ENCODE measurements around the gene PNPLA3.
A peak's percentile ranks its signal among the peaks of the same experiment; 100 is the strongest.

The PNPLA3 gene

DNA sequence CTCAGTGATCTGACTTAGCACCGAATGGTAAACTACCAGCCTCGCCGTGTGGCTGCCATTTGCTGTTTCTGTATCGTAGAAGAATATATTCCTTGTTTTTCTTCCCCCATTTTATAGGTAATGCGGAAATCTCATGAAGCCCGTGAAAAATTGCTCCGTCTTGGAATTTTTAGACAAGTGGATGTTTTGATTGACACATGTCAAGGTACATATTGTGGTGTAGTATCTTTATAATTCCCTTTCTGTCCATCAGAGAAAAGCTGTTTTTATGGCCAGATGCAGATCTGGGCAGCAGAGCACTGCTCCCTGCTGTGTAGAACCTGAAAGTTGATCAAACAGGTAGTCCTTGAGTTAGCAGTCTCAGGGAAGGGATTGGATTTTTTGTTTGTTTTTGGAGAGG, 45.0 kb downstream of the PNPLA3 start:
- DNase-seq (ENCODE audit: low read depth): no peak

DNA sequence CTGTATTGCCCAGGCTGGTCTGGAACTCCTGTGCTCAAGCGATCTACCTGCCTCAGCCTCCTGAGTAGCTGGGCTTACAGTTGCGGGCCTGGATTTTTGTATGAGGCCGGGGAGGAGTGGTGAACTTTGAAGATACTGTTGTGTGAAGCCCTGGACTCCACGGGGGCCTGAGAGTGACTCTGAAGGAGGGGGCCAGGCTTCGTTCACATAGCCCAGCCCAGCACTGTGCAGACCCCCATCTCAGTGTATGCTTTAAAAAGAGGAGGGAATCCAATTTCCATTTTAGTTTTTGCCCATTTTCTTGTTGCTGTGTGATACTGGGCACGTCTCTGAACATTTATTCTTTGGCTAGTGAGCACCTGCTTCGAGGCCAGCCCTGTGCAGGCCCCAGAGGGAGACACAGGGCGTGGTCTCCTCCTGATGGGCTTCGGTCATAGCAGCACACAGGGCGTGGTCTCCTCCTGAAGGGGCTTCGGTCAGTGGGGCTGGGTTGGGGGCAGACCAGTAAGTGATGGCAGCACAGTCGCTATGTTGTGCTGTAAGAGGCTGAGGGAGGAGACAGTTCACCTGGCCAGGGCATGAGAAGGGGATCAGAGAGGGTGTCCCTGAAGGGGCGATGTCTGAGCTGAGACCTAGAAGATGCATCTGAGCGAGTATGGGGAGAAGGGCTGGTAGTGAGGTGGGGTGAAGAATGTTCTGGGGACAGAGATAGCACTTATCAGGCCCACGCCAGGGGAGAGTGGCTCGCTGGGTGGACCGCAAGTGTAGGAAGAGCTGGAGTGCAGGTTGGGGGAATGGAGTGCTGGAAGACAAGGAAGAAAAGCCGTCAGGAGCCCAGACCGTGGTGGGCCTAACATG, 45.6 kb downstream of the PNPLA3 start:
- DNase-seq (ENCODE audit: low read depth): no peak

DNA sequence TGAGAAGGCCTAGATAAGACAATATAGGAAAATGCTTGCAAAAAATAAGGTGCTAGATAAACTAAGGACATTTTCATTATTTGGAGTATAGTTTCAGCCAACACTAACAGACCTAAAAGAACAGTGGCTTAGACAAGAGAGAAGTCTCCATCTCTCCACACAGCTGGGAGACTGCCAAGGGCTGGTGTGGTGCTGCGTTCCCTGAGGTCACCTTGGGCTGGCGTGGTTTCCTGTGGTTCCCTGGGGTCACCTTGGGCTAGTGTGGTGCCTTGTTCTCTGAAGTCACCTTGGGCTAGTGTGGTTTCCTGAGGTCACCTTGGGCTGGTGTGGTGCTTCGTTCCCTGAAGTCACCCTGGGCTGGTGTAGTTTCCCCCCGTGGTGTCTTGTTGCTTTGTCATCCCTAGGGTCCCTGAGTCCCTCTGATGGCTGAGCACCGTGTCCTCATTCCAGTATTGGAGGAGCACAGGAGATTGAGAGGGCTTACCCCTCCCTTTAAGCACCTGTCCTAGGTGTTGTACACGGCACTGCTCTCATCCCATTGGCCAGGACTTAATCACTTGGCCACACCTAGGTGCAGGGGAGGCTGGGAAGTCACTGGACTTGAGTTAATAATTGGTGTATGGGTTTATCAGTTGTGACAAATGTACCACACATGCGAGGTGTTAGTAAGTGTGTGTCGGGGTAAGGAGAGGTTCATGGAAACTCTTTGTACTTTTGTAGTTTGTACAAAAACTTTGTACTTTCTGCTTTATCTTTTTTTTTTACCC, 46.6 kb downstream of the PNPLA3 start:
- DNase-seq (ENCODE audit: low read depth): no peak

DNA sequence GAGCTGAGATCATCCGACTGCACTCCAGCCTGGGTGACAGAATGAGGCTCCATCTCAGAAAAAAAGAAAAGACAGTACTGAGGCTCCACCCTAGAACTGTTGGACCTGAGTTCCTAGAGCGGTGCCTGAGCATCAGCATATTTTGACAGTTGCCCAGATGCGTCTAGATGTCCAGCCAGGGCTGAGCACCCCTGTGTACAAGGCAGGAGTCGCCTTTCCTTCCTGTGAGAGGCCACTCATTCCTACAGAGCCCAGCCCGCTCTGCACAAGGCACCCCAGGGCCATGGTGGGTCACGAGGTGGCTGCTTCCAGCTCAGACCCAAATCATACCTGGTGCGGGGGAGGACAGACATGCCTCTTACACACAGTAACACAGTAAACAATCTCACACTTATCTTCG, 47.5 kb downstream of the PNPLA3 start:
- no peak for DNase-seq (ENCODE audit: low read depth)

DNA sequence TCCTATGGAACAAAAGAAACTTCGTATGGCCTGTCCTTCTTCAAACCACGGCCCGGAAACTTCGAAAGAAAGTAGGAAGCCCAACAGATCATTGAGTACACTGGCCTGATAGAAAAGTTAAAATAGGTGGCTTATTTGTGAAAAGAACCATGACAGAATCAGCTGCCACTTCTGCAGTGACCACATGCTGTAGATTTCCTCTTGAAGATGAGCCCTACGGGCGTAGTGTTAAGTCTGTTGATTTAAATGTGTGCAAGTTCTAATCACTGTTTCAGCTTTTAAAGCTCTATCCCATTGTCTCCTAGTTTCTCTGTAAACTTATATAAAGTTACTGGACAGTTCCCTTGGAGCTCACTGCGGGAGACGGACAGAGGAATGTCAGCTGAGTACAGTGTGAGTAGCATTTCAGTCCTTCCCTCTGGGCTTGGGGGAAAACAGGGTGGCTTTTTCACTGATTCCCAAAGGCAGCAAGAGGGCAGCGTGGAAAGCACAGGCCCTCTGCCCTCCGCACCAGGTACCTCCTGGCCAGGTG, 49.4 kb downstream of the PNPLA3 start:
- DNase-seq (ENCODE audit: low read depth): no peak

DNA sequence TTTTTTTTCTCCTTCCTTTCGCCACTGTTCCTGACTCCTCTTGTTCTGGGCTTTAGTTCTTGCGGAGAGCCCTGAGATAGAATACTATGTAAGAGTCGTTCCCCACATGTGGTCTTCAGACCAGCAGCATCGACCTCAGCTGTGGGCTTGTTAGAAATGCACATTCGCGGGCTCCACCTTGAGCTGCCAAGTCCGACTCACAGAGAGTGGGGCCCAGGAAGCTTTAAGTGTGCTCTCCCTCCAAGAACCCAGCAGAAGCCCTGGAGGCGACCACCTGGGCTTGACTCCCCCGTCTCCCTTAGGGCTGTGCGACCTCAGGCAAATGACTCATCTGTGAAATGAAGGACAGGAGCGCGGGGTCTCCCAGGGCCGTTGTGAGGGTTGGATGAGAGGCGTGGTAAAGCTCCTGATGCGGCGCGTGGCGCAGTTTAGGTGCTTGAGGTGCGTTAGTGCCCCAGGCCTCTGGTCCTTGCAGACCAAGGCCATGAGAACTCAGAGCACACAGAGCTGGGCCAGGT, 50.5 kb downstream of the PNPLA3 start:
- DNase-seq (ENCODE audit: low read depth): no peak

DNA sequence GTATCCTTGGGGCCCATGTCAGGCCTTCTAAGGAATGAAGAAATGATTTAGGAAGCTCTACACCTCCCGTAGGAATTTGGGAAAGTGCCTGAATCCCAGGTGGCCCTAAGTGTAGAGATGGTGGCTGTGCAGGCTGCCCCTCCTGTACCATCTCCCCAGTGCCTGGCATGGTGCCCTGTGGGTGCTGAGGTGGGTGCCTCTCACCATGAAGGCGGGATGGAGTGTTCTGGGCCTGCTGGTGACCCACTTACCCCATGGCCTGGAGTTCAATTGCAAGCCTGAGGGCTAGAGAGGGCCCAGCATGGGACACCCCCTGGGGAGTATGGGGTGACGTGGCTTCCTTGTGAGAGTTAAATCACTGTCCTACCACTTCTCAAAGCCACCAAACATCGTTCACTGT, 51.4 kb downstream of the PNPLA3 start:
- no peak for DNase-seq (ENCODE audit: low read depth)

DNA sequence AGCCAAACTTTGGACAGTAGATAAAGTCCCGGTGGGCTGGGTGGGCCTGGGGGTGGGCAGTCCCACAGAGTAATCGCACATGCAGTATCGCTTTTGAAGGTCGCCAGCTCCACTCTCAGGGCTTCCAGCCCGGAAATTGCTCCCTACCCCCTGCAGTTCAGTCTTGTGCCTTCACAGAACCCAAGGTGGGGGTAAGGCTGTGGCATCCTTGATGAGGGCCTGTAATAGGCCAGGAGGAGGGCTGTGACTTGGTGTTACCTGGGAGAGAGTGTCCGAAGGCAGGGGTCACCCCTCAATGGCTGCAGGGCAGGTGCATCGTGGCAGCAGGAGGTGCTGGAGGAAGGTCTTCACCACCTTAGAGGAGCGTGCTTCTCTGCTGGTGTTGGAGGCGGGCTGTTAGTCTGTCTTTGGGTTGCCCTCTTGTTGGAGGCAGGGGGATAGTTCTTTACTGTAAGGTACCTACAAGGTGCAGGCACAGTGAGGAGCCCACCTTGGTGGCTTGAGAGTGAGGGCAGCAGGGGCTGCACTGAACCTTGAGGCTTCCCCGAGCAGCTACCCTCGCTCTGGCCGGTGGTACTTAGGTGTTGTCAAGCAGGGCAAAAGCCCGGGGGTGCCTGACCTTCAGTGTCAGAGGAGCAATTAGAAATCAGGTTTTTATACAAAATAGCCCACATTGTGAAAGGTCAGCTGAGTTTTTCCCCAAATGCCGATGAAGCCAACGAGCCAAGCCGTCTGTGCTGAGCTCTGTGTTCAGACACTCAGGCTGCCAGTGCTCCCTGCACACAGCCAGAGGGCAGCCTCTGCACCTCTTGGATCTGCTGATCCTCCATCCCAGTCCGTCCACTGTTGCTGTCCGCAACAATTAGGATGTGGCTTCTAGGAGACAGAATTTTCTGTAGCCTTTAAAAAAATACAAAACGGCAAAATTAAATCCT, 53.5 kb downstream of the PNPLA3 start:
- no peak for DNase-seq (ENCODE audit: low read depth)

DNA sequence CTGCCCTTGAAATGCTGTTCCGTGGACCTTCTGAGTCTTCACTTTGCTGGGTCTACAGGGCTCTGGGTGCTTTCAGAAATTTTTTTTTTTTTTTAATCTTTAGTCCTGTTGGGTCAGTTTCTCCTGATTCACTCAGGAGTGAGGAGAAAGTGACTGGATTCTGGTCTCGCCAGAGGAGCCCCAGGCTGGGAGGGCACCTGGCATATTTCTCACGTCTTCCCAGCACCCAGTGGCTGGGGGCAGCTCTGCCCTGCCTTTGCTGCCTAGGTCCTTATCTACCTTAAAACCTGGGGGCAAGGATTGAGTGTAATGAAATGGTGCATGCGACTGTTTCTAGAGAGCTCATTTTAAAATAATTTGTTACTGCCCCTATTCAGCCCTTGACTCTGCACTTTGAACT, 55.0 kb downstream of the PNPLA3 start:
- DNase-seq (ENCODE audit: low read depth): no peak

DNA sequence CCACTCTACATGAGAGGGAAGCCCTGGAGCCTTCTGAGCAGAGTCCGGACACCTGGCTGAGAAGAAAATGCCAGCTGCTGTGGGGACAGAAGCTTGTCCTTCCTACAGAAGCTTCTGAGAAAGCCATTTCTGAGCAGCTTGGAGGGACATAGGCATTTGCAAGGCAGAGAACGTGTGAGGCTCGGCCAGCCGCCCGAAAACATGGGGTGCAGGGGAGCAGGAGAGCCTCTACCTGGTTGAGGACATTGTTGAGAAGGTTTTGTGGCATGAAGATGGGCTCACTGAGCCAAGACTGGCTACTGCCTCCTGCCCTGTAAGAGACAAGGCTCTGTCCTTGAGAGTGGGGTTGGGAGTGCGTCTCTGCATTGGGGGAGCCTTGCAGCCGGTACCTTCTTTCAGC, 57.0 kb downstream of the PNPLA3 start:
- no peak for DNase-seq (ENCODE audit: low read depth)

DNA sequence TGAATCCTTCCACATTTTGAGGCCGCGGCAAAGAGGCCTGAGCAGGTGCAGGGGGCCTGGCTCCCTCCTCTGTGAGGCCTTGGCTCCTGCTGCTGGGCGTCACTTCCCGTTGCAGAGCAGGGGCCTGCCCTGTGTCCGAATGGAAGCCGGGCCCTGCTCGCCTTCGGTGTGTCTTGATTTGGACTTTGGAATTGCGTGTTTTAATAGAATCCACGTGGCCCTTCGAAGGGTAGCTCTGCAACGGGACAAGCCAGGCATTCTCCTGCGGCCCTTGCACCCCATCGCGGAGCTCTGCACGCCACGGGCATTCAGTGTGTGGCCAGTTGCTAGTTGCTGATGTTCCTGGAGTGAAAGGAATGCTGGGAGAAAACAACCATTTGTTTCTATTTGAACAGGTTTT, 57.4 kb downstream of the PNPLA3 start:
- no peak for DNase-seq (ENCODE audit: low read depth)

DNA sequence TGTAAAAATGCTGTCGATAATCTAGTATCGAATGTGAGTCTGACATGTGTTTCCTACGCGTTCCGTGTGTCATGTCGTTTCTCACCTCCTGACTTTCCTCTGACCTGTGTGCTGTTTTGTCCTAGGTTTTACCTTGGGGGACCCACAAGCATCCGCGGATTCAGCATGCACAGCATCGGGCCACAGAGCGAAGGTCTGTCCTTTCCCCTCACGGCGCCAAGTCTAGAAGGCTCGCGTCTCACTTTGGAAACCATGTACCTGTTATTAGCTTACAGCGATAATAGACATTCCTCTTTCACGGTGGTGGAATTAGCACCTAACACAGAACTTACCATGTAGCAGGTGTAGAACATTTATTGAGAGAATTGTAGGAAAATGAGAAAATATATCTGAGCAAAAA, 60.2 kb downstream of the PNPLA3 start:
- no peak for DNase-seq (ENCODE audit: low read depth)

DNA sequence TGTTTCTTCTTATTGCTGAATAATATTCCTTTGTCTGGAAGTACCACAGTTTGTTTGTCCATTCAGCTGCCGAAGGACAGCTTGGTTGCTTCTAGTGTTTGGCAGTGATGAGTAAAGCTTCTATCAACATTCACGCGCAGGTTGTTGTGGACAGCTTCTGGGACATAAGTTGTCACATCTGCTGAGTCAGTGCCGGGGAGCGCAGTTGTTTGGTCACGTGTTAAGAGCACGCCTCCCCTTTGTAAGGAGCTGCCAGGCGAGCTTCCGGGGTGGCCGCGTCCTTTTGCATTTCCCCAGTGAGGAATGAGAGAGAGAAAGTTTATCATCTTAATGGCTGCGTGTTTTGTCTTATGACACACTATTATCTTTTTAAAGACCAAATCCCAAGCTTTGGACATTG, 61.9 kb downstream of the PNPLA3 start:
- no peak for DNase-seq (ENCODE audit: low read depth)

DNA sequence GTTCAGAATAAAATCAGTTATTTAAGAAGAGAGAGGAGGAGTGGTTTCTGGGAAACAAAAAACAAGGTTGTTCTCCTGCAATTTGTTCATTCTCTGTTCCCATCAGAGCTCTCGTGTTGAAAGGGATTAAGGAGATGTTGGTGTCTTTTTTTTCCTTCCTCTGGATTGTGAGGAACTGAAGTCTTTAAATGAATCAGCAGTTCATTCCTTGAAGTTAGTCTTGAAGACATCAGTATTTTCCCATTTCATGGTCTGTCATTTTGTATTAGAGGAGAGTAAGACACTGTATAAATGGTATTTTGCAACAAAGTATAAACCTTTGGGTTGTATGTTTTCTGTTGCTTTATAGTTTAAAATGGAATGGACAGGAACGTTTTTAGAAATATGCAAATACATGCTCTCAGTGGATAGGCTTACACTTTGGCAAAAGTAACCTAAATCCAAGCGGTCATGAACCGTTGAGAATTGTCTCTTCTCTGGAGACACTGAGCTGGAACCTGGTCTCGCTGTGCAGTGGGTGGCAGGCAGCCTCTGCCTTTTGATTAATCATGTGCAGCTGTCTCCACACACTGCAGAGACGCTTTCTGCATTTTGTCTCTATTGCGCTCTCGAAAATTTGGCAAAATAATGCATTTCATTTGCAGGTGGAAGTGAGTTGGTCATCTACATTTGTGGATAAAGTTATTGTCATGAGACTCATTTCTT, 64.7 kb downstream of the PNPLA3 start:
- DNase-seq (ENCODE audit: low read depth): no peak

DNA sequence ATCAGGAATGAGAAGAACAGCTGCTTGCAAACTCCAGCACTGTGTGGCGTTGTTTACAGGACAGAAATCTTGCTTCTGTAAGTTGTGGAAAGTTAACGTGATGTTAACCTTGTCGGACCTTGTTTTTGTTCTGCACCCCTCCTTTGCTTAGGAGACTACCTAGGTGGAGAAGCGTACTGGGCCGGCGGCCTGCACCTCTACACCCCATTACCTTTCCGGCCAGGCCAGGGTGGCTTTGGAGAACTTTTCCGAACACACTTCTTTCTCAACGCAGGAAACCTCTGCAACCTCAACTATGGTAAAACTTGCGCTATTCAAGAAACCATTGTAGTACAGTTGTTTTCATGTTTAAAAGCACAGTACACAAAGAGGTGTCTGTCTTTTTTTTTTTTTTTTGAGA, 65.4 kb downstream of the PNPLA3 start:
- no peak for DNase-seq (ENCODE audit: low read depth)

DNA sequence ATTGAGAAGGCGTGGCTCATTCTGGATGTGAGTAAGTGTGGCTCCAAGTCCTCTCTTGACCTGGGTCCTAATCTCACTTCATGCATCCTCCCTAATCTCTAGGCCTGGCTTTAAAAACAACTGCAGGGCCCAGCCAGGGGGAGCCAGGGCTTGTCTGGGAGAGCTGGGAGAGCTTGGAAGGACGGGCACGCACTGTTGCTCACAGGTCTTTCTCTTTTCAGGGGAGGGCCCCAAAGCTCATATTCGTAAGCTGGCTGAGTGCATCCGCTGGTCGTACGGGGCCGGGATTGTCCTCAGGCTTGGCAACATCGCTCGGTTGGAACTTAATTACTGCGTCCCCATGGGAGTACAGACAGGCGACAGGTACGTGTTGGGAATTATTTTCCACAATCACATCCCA, 66.4 kb downstream of the PNPLA3 start:
- DNase-seq (ENCODE audit: low read depth): no peak

DNA sequence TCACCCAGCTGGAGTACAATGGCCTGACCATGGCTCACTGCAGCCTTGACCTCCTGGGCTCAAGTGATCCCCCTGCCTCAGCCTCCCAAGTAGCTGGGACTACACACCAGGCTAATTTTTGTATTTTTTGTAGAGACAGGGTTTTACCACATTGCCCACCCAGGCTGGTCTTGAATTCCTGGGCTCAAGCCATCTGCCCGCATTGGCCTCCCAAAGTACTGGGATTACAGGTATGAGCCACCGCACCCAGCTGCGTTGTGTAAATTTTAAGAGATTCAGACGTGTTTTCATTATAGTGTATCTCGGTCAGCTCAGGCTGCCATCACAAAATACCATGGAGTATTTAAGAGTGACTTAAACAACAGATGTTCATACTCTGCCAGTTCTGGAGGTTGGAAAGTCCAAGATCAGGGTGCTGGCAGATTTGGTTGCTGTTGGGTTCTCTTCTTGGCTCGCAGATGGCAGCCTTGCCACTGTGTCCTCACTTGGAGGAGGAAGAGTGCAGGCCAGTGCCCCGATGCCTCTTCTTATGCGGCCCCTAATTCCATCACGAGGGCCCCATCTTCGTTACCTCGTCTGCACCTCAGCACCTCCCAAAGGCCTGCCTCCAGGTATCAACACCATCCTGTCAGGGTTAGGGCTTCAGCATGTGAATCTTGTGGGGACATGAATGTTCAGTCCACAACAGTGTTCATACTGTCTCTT, 67.9 kb downstream of the PNPLA3 start:
- DNase-seq (ENCODE audit: low read depth): no peak

DNA sequence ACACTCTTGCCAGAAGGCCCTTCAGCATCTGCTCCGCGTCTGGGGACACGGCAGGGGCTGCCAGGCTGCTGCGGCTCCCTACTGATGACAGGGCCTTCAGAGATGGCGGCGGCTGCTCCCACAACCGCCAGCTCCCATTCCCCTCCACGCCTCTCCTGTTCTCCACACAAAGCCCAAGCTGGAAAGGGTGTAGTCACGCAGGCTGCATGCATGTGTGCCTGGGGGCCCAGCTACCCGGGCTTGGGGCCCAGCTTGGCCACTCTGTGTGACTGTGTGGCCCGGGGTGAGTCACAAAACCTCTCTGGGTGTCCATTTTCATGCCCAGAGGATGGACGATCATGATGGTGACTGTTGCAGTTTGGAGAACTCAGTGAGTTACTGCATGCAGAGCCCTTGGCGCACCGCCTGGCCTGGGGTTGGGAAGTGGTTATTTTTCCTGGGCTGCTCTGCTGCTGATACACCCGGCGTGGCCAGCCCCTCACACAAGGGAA, 68.8 kb downstream of the PNPLA3 start:
- no peak for DNase-seq (ENCODE audit: low read depth)

DNA sequence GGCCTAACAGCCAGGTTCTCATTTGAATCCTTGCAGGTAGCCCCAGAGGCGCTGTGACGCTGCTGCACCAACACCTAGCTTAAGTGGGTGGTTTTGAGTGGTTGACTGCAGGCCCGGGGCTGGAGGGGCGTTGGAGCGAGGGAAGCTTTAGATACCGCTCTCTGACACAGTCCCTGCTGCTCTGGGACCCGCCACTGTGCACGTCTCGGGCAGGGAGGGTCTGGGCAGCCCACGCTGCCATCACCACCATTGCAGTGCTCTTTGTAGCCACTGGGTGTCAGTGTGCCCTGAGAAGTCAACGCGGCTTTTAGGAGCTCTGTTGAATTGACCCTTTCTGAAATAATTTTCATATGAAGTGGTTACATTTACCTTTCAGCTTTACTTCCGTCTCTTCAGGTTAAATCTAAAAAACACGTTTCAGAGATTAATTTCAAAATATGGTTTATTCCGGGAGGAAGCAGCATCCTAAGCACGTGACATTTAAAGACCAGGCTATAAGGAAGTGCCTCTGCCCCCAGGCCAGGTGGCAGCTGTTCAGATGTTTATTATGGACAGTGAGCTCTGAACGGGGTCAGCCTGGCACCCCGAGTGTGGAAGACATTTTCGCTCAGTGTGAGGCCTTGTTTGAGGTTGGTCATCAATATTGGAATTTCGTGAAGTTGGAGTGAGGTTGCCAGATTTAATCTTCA, 69.6 kb downstream of the PNPLA3 start:
- DNase-seq (ENCODE audit: low read depth): peak; percentile 5

DNA sequence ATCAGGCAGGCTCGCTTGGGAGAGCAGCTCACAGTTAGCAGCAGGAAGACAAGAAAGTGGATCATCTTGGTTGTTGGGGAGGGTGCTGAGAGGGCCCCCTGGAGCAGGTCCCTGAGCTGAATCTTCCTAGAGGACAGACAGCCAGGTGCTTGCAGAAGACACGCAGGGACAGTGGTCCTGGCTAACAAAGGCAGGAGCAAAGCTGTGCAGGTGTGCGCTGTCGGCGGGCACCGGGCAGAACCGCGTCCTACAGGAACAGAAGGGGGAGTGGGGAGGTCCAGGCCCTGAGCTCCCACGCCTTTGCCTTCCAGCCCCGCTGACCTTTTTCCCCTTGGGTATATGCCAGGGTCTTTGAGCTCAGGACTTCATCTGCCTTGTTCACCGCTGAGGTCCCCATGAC, 70.4 kb downstream of the PNPLA3 start:
- DNase-seq (ENCODE audit: low read depth): no peak
